Skin epidermis (tissue), 12 donors: ENCODE results near the gene TMEM212.
"Not testable (repeated sequence)": the region's sequence is repeated elsewhere in the genome, so short reads cannot be mapped to it uniquely, and the experiment has no call there.

ENCODE experiments used
- H3K27ac ChIP-seq, 21 experiments: fragments of 200-600 bp; sonication (generic) in 11 of 21; one replicate each; pipeline ENCODE4 v1.5.0; 2020; ENCODE audit warnings: mild to moderate bottlenecking in 3 of 21, inconsistent platforms in 2 of 21, moderate library complexity in 2 of 21
- H3K4me3 ChIP-seq, 7 experiments: fragments of 200-600 bp; sonication (generic) in 2 of 7; one replicate each; pipeline ENCODE4 v1.5.0; 2020; ENCODE audit warnings: inconsistent platforms in 2 of 7, mild to moderate bottlenecking in 2 of 7, moderate library complexity in 1 of 7

Gene TMEM212

GRCh38 chr3:171847595-171848259 is 4.6 kb downstream of the TMEM212 start:
- H3K27ac ChIP-seq = no peak overlapping the region
- no peak overlapping the region for H3K4me3 ChIP-seq

GRCh38 chr3:171849617-171850319 is 6.6 kb downstream of the TMEM212 start:
- Histone ChIP-seq H3K4me3 (no peak overlapping the region), H3K27ac (no peak overlapping the region)

- Histone ChIP-seq H3K4me3 (no peak overlapping the region), H3K27ac (no peak overlapping the region)
Measured at GRCh38 chr3:171850320-171850959, 7.3 kb downstream of the TMEM212 start.

GRCh38 chr3:171850960-171851659 is 8.0 kb downstream of the TMEM212 start:
- no peak overlapping the region for H3K4me3 ChIP-seq
- H3K27ac ChIP-seq = no peak overlapping the region

- Histone ChIP-seq H3K4me3 (no peak overlapping the region), H3K27ac (no peak overlapping the region)
Measured at GRCh38 chr3:171851660-171852058, 8.5 kb downstream of the TMEM212 start.

- Histone ChIP-seq H3K27ac (no peak overlapping the region), H3K4me3 (no peak overlapping the region)
Measured at GRCh38 chr3:171854649-171855305, 11.6 kb downstream of the TMEM212 start.

- H3K27ac ChIP-seq, H3K4me3 ChIP-seq: not testable (repeated sequence)
Measured at GRCh38 chr3:171858770-171859169, 15.6 kb downstream of the TMEM212 start.

GRCh38 chr3:171860830-171861535 is 17.8 kb downstream of the TMEM212 start:
- Histone ChIP-seq H3K4me3 (no peak overlapping the region), H3K27ac (no peak overlapping the region)

- Histone ChIP-seq H3K4me3 (no peak overlapping the region), H3K27ac (no peak overlapping the region)
Measured at GRCh38 chr3:171862392-171862791, 19.2 kb downstream of the TMEM212 start.

GRCh38 chr3:171862993-171863521 is 19.9 kb downstream of the TMEM212 start:
- Histone ChIP-seq H3K27ac (peak overlapping the region in 1 of 21 experiments; percentile 1), H3K4me3 (no peak overlapping the region)

GRCh38 chr3:171863920-171864319 is 20.8 kb downstream of the TMEM212 start:
- H3K4me3 ChIP-seq = no peak overlapping the region
- H3K27ac ChIP-seq = no peak overlapping the region

GRCh38 chr3:171865191-171865865 is 22.2 kb downstream of the TMEM212 start:
- no peak overlapping the region for H3K27ac ChIP-seq
- H3K4me3 ChIP-seq = no peak overlapping the region

GRCh38 chr3:171867981-171868380 is 24.8 kb downstream of the TMEM212 start:
- no peak overlapping the region for H3K27ac ChIP-seq
- H3K4me3 ChIP-seq = no peak overlapping the region

- no peak overlapping the region for H3K27ac ChIP-seq
Measured at GRCh38 chr3:171871392-171872274, 28.5 kb downstream of the TMEM212 start.

GRCh38 chr3:171873580-171873979 is 30.4 kb downstream of the TMEM212 start:
- Histone ChIP-seq H3K4me3 (no peak overlapping the region), H3K27ac (peak overlapping the region in 9 of 21 experiments; percentile 2 to 64 (median 29))

More at GRCh38 chr3:171871392-171872274, 28.5 kb downstream of the TMEM212 start:
- H3K4me3 ChIP-seq = no peak overlapping the region

- H3K27ac ChIP-seq = peak overlapping the region in 14 of 21 experiments; percentile 7 to 64 (median 42)
Measured at GRCh38 chr3:171874251-171874681, 31.1 kb downstream of the TMEM212 start.

GRCh38 chr3:171874879-171875278 is 31.7 kb downstream of the TMEM212 start:
- peak overlapping the region in 13 of 21 experiments; percentile 4 to 63 (median 29) for H3K27ac ChIP-seq
- H3K4me3 ChIP-seq = no peak overlapping the region

More at GRCh38 chr3:171874251-171874681, 31.1 kb downstream of the TMEM212 start:
- H3K4me3 ChIP-seq = no peak overlapping the region
